ENCODE data around the gene PDLIM4.

PDLIM4 gene

DNA sequence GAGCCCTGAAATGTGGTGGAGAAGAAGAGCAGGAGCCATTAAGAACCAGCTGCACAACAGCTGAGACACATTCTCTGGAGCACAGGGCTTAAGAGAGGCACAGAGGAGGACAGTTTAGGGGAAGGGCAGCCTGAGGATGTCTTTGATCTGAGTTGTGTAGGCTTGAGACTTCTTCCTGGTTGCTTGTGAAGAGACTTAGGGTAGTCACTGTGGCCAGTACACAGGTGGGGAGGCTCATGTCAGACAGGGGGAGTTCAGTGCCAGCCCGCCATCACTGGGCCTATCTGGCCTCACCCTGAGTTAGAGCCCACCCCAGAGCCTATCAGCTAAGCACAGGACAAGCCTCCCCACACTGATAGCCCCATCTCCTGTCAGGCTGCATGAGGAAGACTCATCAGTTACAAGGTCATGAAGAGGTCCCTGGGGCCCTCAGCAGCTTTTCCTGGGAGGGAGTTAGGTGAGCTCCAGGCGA lies 56.5 kb downstream of the PDLIM4 start:
- no peak for DNase-seq

DNA sequence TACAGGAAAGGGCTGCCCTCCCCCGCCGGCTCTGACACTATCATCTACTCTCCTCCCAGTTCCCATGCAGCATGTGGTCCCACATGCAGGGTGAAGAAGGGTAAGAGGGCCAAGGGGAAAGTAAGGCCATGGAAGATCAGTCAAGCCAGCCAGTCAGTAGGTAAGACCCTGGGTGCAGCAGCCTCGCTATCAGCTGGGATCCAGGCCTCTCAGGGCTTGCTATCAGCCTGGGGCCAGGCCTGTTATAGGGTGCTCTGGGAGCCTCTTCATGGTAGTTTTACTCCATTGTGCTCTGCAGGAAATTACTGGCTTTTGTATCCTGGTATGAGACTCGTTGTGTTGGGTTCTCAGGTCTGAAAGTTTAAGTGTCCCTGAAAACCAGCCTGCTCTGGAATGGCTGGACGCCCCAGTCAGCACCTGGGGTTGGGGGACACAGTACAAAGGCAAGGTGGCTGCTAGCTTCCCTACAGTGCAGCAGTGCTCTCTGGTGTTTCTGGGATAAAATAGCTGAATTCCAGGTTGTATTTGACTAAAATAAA lies 58.1 kb downstream of the PDLIM4 start:
- DNase-seq = no peak

DNA sequence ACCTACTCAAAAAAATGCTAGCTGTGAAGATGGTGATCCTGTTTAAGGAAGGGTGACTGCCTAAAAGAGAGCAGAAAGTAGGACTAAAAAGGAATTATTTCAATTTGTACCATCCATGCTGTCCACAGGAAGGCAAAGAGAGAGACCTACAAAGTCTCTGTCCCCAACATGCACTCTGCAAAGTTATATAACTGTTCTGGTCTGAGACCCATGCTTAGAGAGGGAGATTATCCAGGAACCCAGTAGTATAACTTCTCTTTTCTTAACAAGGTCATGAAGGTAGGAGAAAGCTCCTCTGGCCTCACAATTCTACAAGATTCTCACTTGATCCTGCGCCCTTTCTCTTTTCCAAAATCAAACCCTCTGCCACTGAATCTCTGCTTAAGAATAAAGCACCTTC lies 62.5 kb downstream of the PDLIM4 start:
- no peak for DNase-seq

DNA sequence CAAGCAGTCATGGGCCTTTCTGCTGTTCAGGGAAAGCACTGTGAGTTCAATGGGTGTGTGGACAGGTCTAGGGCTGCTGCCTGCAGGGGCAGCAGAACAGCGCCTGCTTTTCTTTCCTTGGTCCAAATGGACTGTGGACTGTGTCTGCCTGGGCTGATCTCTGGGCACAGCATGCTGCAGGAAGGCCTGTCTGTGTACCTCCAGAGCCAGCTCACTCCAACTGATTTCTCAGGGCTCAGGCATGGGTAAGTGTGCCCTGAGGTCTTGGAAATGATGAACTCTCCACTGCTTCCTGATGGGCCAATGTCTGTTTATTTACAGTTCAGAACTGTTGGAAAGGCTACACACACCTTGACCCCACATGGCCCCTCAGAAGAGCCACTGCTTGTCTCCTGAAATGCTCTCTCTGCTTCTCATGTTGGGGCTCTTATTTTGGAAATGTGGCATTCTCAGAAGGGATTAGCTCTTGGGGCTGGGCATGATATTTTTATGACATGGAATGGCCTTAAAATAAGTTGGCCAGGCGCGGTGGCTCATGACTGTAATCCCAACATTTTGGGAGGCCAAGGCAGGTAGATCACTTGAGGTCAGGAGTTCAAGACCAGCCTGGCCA lies 63.7 kb downstream of the PDLIM4 start:
- no peak for DNase-seq

DNA sequence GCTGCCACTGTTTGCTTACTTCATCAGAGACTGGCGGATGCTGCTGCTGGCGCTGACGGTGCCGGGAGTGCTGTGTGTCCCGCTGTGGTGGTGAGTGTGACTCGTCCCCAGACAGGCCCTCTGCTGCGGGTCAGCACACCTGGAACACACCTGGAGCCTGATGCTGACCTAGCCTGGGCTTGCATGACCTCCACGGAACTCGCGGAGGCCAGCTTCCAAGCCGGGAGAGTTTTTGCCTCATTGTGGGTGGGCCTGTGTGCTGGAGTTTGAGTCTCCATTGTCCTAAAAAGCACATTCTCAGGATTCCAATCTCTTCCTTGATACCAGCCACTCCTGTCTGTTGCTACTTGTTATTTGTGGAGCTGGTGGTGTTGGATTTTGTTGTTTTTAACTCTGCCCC lies 64.8 kb downstream of the PDLIM4 start:
- no peak for DNase-seq

All from NCI-H510A (cell line).